Measurements from ENCODE around the gene GABBR2. TPM values are rescaled to one million over a fixed set of nuclear protein-coding genes. Genes with fewer than 3 reads are reported as not detected.

The GABBR2 gene
- total RNA-seq, 1 experiment from 2014 or later, result not detected

DNA sequence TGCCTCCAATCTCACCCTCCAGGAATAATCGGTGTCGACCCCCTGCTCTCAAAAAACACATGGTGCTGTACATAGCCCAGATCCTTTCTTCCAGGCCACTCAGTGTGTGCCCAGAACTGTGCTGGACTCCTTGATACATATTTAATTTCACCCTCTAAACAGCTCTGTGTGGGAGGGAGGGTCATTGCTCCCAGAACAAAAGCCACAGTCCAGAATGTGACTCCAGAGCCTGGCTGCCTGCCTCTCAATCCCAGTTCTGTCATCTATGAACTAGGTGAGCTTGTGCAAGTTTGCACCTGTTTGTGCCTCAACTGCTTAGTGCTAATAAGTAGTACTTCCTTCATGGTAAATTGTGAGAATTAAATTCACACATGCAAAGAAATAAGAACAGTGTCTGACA, 93.1 kb downstream of the GABBR2 start:
- no peak overlapping the region for H3K4me3 ChIP-seq (ENCODE audit: low read depth, low read length, poor library complexity, severe bottlenecking)
- no peaks in the 10 kb centered on the region for H3K9me3 ChIP-seq (ENCODE audit: low read depth, low read length, poor library complexity, severe bottlenecking)
- H3K4me1 ChIP-seq (ENCODE audit: insufficient read depth, low read length, poor library complexity, severe bottlenecking), result no peaks in the 10 kb centered on the region
- no TSS peak for BruUV-seq (replicated peaks)
- H3K36me3 ChIP-seq (ENCODE audit: insufficient read depth, low read length, poor library complexity, severe bottlenecking), result no peaks in the 10 kb centered on the region
- DNase-seq (ENCODE audit: low spot score), result no peak
- ChIA-PET POLR2A (ENCODE audit: low non-redundant PET) (no interaction called here), CTCF (no interaction called here)
- intact Hi-C loops (cut with micrococcal nuclease; ENCODE audit: unreplicated experiment), result no loop called here
- H3K27ac ChIP-seq (ENCODE audit: low read depth, low read length, poor library complexity, severe bottlenecking), result no peak overlapping the region
- H3K27me3 ChIP-seq (replicated peaks; ENCODE audit: insufficient read depth, low read depth, low read length, poor library complexity), result peaks cover 51% of the 10 kb centered on the region
- TF ChIP-seq EZH2 (IDR thresholded peaks at IDR 0.05; ENCODE audit: borderline replicate concordance, low read depth, low read length, poor library complexity, severe bottlenecking), result no peak
- TF ChIP-seq, protein P1, sequence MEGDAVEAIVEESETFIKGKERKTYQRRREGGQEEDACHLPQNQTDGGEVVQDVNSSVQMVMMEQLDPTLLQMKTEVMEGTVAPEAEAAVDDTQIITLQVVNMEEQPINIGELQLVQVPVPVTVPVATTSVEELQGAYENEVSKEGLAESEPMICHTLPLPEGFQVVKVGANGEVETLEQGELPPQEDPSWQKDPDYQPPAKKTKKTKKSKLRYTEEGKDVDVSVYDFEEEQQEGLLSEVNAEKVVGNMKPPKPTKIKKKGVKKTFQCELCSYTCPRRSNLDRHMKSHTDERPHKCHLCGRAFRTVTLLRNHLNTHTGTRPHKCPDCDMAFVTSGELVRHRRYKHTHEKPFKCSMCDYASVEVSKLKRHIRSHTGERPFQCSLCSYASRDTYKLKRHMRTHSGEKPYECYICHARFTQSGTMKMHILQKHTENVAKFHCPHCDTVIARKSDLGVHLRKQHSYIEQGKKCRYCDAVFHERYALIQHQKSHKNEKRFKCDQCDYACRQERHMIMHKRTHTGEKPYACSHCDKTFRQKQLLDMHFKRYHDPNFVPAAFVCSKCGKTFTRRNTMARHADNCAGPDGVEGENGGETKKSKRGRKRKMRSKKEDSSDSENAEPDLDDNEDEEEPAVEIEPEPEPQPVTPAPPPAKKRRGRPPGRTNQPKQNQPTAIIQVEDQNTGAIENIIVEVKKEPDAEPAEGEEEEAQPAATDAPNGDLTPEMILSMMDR (conservative IDR thresholded peaks at IDR 0.05; ENCODE audit: low read depth, low read length), result no peak

DNA sequence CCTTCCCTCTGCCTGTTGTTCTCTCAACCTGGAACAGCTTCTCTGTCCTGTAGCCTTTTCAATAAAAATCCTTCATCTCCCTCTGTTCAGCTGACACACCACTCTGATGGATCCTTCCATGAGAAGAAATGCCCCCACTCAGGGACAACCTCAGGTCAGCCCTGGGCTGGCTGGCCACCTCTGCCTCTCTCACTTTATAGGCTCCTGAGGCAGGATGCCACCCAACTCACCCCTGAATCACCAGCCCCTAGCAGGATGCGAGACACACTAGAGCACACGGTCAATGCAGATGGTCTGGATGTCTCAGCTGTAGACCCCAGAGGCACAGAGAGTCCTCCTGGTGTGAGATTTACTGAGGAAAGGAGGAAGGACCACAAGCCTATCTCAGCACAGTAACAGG, 93.8 kb downstream of the GABBR2 start:
- intact Hi-C loops (cut with micrococcal nuclease; ENCODE audit: unreplicated experiment), result no loop called here
- CTCF ChIA-PET, result no interaction called here

DNA sequence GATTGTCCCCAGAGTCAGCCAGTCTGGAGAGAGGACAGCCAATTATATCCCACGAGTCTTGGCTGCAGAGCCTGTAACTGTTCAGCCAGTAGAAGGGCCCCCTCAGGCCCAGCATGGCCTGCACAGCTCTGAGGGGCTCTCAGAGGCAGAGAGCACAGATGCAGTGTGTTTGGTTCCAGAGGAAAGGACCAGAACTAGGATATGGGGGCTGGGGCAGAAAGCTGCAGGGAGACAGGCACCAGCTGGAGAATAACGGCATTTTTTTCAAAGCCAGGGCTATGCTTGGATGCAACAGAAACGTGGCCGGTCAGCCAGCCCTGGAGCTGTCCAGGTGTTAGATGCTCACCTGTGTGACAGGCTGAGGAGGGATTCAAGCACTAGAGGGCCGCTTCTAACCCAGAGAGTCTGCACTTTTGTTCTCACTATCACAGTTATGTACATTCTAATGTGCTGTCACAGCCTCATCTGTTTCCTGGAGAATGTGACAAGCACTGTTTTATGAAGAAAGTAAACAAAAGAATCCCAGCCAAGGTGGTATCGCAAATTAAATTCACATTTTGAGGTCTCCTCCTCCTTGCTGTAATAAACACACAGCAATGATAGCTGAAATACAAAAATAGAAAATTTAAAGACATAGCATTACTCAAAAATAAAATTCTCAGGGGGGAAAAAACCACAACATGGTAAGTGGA, 96.5 kb downstream of the GABBR2 start:
- no peak for TF ChIP-seq EZH2 (IDR thresholded peaks at IDR 0.05; ENCODE audit: borderline replicate concordance, low read depth, low read length, poor library complexity, severe bottlenecking)
- TF ChIP-seq, protein P1 (conservative IDR thresholded peaks at IDR 0.05; ENCODE audit: low read depth, low read length), result no peak
- Histone ChIP-seq H3K4me1 (ENCODE audit: insufficient read depth, low read length, poor library complexity, severe bottlenecking) (no peaks in the 10 kb centered on the region), H3K27me3 (replicated peaks; ENCODE audit: insufficient read depth, low read depth, low read length, poor library complexity) (peaks cover 25% of the 10 kb centered on the region), H3K9me3 (ENCODE audit: low read depth, low read length, poor library complexity, severe bottlenecking) (no peaks in the 10 kb centered on the region), H3K36me3 (ENCODE audit: insufficient read depth, low read length, poor library complexity, severe bottlenecking) (no peaks in the 10 kb centered on the region), H3K27ac (ENCODE audit: low read depth, low read length, poor library complexity, severe bottlenecking) (no peak overlapping the region), H3K4me3 (ENCODE audit: low read depth, low read length, poor library complexity, severe bottlenecking) (no peak overlapping the region)
- ChIA-PET POLR2A (ENCODE audit: low non-redundant PET) (no interaction called here), CTCF (no interaction called here)
- no TSS peak for BruUV-seq (replicated peaks)
- DNase-seq (ENCODE audit: low spot score), result no peak
- intact Hi-C loops (cut with micrococcal nuclease; ENCODE audit: unreplicated experiment), result no loop called here

More for the DNA sequence above, 93.8 kb downstream of the GABBR2 start:
- peaks cover 46% of the 10 kb centered on the region for H3K27me3 ChIP-seq (replicated peaks; ENCODE audit: insufficient read depth, low read depth, low read length, poor library complexity)
- no peak overlapping the region for H3K4me3 ChIP-seq (ENCODE audit: low read depth, low read length, poor library complexity, severe bottlenecking)
- H3K9me3 ChIP-seq (ENCODE audit: low read depth, low read length, poor library complexity, severe bottlenecking), result no peaks in the 10 kb centered on the region
- POLR2A ChIA-PET (ENCODE audit: low non-redundant PET), result no interaction called here
- TF ChIP-seq, protein P1 (conservative IDR thresholded peaks at IDR 0.05; ENCODE audit: low read depth, low read length), result no peak
- no peak for TF ChIP-seq EZH2 (IDR thresholded peaks at IDR 0.05; ENCODE audit: borderline replicate concordance, low read depth, low read length, poor library complexity, severe bottlenecking)
- no peaks in the 10 kb centered on the region for H3K36me3 ChIP-seq (ENCODE audit: insufficient read depth, low read length, poor library complexity, severe bottlenecking)
- H3K4me1 ChIP-seq (ENCODE audit: insufficient read depth, low read length, poor library complexity, severe bottlenecking), result no peaks in the 10 kb centered on the region
- no peak overlapping the region for H3K27ac ChIP-seq (ENCODE audit: low read depth, low read length, poor library complexity, severe bottlenecking)
- no TSS peak for BruUV-seq (replicated peaks)
- no peak for DNase-seq (ENCODE audit: low spot score)

Measured in A673 (cell line).